ENCODE results near the gene PLA2G6. TPM values are rescaled to one million over a fixed set of nuclear protein-coding genes. Genes with fewer than 3 reads are reported as not detected.

PLA2G6 gene
- total and polyA plus RNA-seq, 9 of the 15 experiments (the other 6 are each of a cell fraction or from before 2014, with no cell fraction given) = 0.11 to 12.2 (median 9.7) TPM

- H2AFZ ChIP-seq (ENCODE audit: low read depth, low read length) = no peak overlapping the region
- no peaks in the 10 kb centered on the region for H4K20me1 ChIP-seq (replicated peaks; ENCODE audit: control insufficient read depth, insufficient read depth, low read length)
- no peaks in the 10 kb centered on the region for H3K36me3 ChIP-seq (ENCODE audit: control insufficient read depth, insufficient read depth, low read length)
- DNase-seq (ENCODE audit: extremely low read depth in 1 of 4, low spot score in 3 of 4) (no peak), FAIRE-seq (no peak), ATAC-seq (no peak)
- ChIA-PET POLR2A (no interaction called here), CTCF (ENCODE audit: low intra/inter-chr PET ratio) (no interaction called here)
- TF ChIP-seq RBM39 (optimal IDR thresholded peaks at IDR 0.05; ENCODE audit: low read depth, low read length) (no peak), ZNF239 (CRISPR knock-in tag; IDR thresholded peaks at IDR 0.05) (peak; percentile 97)
- H3K4me3 ChIP-seq = no peak overlapping the region
- in situ Hi-C loops (cut with MboI) = loop anchor here (25.0 kb wide), 2 partner anchors 514 to 939 kb away; partner anchors contain the start of genes APOBEC3C and APOBEC3D
- no peaks in the 10 kb centered on the region for H3K9me3 ChIP-seq (replicated peaks; ENCODE audit: control insufficient read depth, insufficient read depth, low read depth, low read length)
- peaks cover 0 to 34% of the 10 kb centered on the region in 2 experiments; a peak in 2 of 5 replicates for H3K4me1 ChIP-seq (replicated peaks in 1 of 2; ENCODE audit: control insufficient read depth in 2 of 2, insufficient read depth in 2 of 2, low read length in 2 of 2)
- BruUV-seq (replicated peaks) = no TSS peak
- H3K27ac ChIP-seq (ENCODE audit: extremely low read depth, low read depth, low read length) = no peak overlapping the region
- no peaks in the 10 kb centered on the region for H3K79me2 ChIP-seq (ENCODE audit: control insufficient read depth, insufficient read depth, low read length)
- no peaks in the 10 kb centered on the region for H3K27me3 ChIP-seq (ENCODE audit: control insufficient read depth in 2 of 2, insufficient read depth in 2 of 2, low read length in 2 of 2)
- H3K4me2 ChIP-seq (ENCODE audit: insufficient read depth, low read length) = no peak overlapping the region
- H3K9me1 ChIP-seq (ENCODE audit: control insufficient read depth, insufficient read depth, low read length) = no peaks in the 10 kb centered on the region
- no peak overlapping the region; a peak in 1 of 4 replicates for H3K9ac ChIP-seq (ENCODE audit: insufficient read depth in 1 of 2, low read depth in 2 of 2, low read length in 2 of 2)
- intact Hi-C loops (cut with micrococcal nuclease) = no loop called here
- 74% methylated on average over 19 of the region's 28 CpGs for WGBS (ENCODE audit: insufficient coverage, low coverage, missing lambda C conversion rate)
These were observed 108.2 kb downstream of the PLA2G6 start for GRCh38 chr22:38073150-38074130.

Data from K562 (cell line).